ENCODE measurements around the gene TMEM72. TPM values are rescaled to one million over a fixed set of nuclear protein-coding genes. Genes with fewer than 3 reads are reported as not detected.

The TMEM72 gene
- total and polyA plus RNA-seq, 2 of the 13 experiments (the other 11 are each of a cell fraction or from before 2014, with no cell fraction given), result 0.04 TPM; not detected in 1

DNA sequence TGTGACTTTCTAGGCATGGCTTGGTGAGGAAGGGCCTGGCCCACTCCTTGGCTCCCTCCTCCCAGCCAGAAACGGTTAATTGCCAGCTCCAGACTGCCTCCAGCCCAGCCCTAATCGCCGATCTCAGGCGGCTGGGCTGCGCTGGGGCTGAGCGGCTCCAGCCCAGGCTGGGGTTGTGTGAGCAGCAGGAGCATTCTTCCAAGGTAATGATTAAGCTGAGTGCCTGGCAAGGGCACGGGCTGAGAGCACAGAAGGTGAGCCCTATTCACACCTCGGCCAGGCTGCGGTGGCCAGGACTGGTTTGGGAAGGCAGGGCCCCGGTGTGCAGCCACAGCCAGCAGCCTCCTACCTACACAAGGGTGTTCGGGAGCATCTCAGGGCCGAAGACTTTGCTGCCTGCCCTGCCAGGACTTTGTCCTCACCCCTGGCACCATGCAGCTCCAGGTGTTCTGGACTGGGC is at the start of gene TMEM72 (continued):
- TF ChIP-seq HBP1 (CRISPR knock-in tag; IDR thresholded peaks at IDR 0.05; ENCODE audit: low read depth) (no peak), CBX2 (IDR thresholded peaks at IDR 0.05; ENCODE audit: low read depth, low read length) (no peak), CBX2 (CRISPR knock-in tag; IDR thresholded peaks at IDR 0.05; ENCODE audit: low read depth) (no peak), ZBTB34 (CRISPR knock-in tag; IDR thresholded peaks at IDR 0.05) (0 out of 2 replicates have a peak, but pooled peaks have one; percentile 45), STAG1 (CRISPR knock-in tag; IDR thresholded peaks at IDR 0.05) (no peak), HNF1B (CRISPR knock-in tag; IDR thresholded peaks at IDR 0.05) (peak; percentile 88), TSC22D2 (CRISPR knock-in tag; IDR thresholded peaks at IDR 0.05; ENCODE audit: borderline replicate concordance) (no peak), ZNF792 (CRISPR knock-in tag; IDR thresholded peaks at IDR 0.05) (no peak), ZC3H4 (CRISPR knock-in tag; IDR thresholded peaks at IDR 0.05; ENCODE audit: borderline replicate concordance) (no peak), ESRRA (CRISPR knock-in tag; IDR thresholded peaks at IDR 0.05; ENCODE audit: low read depth) (0 out of 2 replicates have a peak, but pooled peaks have one; percentile 40), BHLHE40 (IDR thresholded peaks at IDR 0.05; ENCODE audit: low read length) (peak; percentile 86), GATAD1 (CRISPR knock-in tag; IDR thresholded peaks at IDR 0.05) (no peak), ERF (CRISPR knock-in tag; IDR thresholded peaks at IDR 0.05) (no peak)
- TF ChIP-seq, protein P1, sequence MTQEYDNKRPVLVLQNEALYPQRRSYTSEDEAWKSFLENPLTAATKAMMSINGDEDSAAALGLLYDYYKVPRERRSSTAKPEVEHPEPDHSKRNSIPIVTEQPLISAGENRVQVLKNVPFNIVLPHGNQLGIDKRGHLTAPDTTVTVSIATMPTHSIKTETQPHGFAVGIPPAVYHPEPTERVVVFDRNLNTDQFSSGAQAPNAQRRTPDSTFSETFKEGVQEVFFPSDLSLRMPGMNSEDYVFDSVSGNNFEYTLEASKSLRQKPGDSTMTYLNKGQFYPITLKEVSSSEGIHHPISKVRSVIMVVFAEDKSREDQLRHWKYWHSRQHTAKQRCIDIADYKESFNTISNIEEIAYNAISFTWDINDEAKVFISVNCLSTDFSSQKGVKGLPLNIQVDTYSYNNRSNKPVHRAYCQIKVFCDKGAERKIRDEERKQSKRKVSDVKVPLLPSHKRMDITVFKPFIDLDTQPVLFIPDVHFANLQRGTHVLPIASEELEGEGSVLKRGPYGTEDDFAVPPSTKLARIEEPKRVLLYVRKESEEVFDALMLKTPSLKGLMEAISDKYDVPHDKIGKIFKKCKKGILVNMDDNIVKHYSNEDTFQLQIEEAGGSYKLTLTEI (CRISPR knock-in tag; conservative IDR thresholded peaks at IDR 0.05), result no peak
- TF ChIP-seq, protein P2, sequence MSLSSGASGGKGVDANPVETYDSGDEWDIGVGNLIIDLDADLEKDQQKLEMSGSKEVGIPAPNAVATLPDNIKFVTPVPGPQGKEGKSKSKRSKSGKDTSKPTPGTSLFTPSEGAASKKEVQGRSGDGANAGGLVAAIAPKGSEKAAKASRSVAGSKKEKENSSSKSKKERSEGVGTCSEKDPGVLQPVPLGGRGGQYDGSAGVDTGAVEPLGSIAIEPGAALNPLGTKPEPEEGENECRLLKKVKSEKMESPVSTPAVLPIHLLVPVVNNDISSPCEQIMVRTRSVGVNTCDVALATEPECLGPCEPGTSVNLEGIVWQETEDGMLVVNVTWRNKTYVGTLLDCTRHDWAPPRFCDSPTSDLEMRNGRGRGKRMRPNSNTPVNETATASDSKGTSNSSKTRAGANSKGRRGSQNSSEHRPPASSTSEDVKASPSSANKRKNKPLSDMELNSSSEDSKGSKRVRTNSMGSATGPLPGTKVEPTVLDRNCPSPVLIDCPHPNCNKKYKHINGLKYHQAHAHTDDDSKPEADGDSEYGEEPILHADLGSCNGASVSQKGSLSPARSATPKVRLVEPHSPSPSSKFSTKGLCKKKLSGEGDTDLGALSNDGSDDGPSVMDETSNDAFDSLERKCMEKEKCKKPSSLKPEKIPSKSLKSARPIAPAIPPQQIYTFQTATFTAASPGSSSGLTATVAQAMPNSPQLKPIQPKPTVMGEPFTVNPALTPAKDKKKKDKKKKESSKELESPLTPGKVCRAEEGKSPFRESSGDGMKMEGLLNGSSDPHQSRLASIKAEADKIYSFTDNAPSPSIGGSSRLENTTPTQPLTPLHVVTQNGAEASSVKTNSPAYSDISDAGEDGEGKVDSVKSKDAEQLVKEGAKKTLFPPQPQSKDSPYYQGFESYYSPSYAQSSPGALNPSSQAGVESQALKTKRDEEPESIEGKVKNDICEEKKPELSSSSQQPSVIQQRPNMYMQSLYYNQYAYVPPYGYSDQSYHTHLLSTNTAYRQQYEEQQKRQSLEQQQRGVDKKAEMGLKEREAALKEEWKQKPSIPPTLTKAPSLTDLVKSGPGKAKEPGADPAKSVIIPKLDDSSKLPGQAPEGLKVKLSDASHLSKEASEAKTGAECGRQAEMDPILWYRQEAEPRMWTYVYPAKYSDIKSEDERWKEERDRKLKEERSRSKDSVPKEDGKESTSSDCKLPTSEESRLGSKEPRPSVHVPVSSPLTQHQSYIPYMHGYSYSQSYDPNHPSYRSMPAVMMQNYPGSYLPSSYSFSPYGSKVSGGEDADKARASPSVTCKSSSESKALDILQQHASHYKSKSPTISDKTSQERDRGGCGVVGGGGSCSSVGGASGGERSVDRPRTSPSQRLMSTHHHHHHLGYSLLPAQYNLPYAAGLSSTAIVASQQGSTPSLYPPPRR (CRISPR knock-in tag; IDR thresholded peaks at IDR 0.05; ENCODE audit: borderline replicate concordance), result peak; percentile 31; the same call in 1 of the 2 replicates
- TF ChIP-seq, protein P3, sequence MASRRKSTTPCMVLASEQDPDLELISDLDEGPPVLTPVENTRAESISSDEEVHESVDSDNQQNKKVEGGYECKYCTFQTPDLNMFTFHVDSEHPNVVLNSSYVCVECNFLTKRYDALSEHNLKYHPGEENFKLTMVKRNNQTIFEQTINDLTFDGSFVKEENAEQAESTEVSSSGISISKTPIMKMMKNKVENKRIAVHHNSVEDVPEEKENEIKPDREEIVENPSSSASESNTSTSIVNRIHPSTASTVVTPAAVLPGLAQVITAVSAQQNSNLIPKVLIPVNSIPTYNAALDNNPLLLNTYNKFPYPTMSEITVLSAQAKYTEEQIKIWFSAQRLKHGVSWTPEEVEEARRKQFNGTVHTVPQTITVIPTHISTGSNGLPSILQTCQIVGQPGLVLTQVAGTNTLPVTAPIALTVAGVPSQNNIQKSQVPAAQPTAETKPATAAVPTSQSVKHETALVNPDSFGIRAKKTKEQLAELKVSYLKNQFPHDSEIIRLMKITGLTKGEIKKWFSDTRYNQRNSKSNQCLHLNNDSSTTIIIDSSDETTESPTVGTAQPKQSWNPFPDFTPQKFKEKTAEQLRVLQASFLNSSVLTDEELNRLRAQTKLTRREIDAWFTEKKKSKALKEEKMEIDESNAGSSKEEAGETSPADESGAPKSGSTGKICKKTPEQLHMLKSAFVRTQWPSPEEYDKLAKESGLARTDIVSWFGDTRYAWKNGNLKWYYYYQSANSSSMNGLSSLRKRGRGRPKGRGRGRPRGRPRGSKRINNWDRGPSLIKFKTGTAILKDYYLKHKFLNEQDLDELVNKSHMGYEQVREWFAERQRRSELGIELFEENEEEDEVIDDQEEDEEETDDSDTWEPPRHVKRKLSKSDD (CRISPR knock-in tag; IDR thresholded peaks at IDR 0.05; ENCODE audit: low read depth), result no peak
